Measurements from ENCODE around the gene ZC3H12D.
"Not testable (repeated sequence)": the region's sequence is repeated elsewhere in the genome, so short reads cannot be mapped to it uniquely, and the experiment has no call there.

Gene ZC3H12D

GRCh38 chr6:149500096-149500495 is 15.3 kb upstream of the ZC3H12D start:
- H3K27ac ChIP-seq (ENCODE audit: insufficient read depth, low read depth, low read length, poor library complexity, severe bottlenecking): no peak overlapping the region
- no peaks in the 10 kb centered on the region for H3K27me3 ChIP-seq (ENCODE audit: control insufficient read depth, insufficient read depth, low read length, poor library complexity, severe bottlenecking)
- 100% methylated on average over 1 of the region's 1 CpG for WGBS, 2 experiments
- no peaks in the 10 kb centered on the region for H3K9me3 ChIP-seq (ENCODE audit: control insufficient read depth, low read length)
- H3K4me3 ChIP-seq (ENCODE audit: insufficient read depth, low read depth, low read length): no peak overlapping the region
- no peaks in the 10 kb centered on the region for H3K4me1 ChIP-seq (ENCODE audit: control insufficient read depth, insufficient read depth, low read length)
- no peaks in the 10 kb centered on the region for H3K36me3 ChIP-seq (ENCODE audit: control insufficient read depth, insufficient read depth, low read length)

GRCh38 chr6:149499066-149499465 is 14.3 kb upstream of the ZC3H12D start:
- no peak overlapping the region for H3K27ac ChIP-seq (ENCODE audit: insufficient read depth, low read depth, low read length, poor library complexity, severe bottlenecking)
- no peaks in the 10 kb centered on the region for H3K27me3 ChIP-seq (ENCODE audit: control insufficient read depth, insufficient read depth, low read length, poor library complexity, severe bottlenecking)
- no peaks in the 10 kb centered on the region for H3K36me3 ChIP-seq (ENCODE audit: control insufficient read depth, insufficient read depth, low read length)
- no peaks in the 10 kb centered on the region for H3K4me1 ChIP-seq (ENCODE audit: control insufficient read depth, insufficient read depth, low read length)
- H3K4me3 ChIP-seq (ENCODE audit: insufficient read depth, low read depth, low read length): no peak overlapping the region
- 95 to 98% methylated on average over 3 of the region's 3 CpGs for WGBS, 2 experiments
- no peaks in the 10 kb centered on the region for H3K9me3 ChIP-seq (ENCODE audit: control insufficient read depth, low read length)

- 100% methylated on average over 1 of the region's 2 CpGs; no CpG with 5 or more reads in 1 of the 2 experiments for WGBS, 2 experiments
- no peaks in the 10 kb centered on the region for H3K4me1 ChIP-seq (ENCODE audit: control insufficient read depth, insufficient read depth, low read length)
Observed at GRCh38 chr6:149497365-149497764, 12.6 kb upstream of the ZC3H12D start.

GRCh38 chr6:149496597-149496996 is 11.8 kb upstream of the ZC3H12D start:
- not testable (repeated sequence) for H3K27ac ChIP-seq (ENCODE audit: insufficient read depth, low read depth, low read length, poor library complexity, severe bottlenecking); H3K36me3 ChIP-seq (ENCODE audit: control insufficient read depth, insufficient read depth, low read length); H3K9me3 ChIP-seq (ENCODE audit: control insufficient read depth, low read length); H3K4me3 ChIP-seq (ENCODE audit: insufficient read depth, low read depth, low read length); H3K4me1 ChIP-seq (ENCODE audit: control insufficient read depth, insufficient read depth, low read length); H3K27me3 ChIP-seq (ENCODE audit: control insufficient read depth, insufficient read depth, low read length, poor library complexity, severe bottlenecking)
- WGBS, 2 experiments: 89 to 92% methylated on average over 6 of the region's 6 CpGs

More at GRCh38 chr6:149497365-149497764, 12.6 kb upstream of the ZC3H12D start:
- no peak overlapping the region for H3K4me3 ChIP-seq (ENCODE audit: insufficient read depth, low read depth, low read length)
- no peaks in the 10 kb centered on the region for H3K36me3 ChIP-seq (ENCODE audit: control insufficient read depth, insufficient read depth, low read length)
- H3K27ac ChIP-seq (ENCODE audit: insufficient read depth, low read depth, low read length, poor library complexity, severe bottlenecking): no peak overlapping the region
- no peaks in the 10 kb centered on the region for H3K9me3 ChIP-seq (ENCODE audit: control insufficient read depth, low read length)
- H3K27me3 ChIP-seq (ENCODE audit: control insufficient read depth, insufficient read depth, low read length, poor library complexity, severe bottlenecking): no peaks in the 10 kb centered on the region

- H3K4me1 ChIP-seq (ENCODE audit: control insufficient read depth, insufficient read depth, low read length); H3K4me3 ChIP-seq (ENCODE audit: insufficient read depth, low read depth, low read length); H3K36me3 ChIP-seq (ENCODE audit: control insufficient read depth, insufficient read depth, low read length); H3K27ac ChIP-seq (ENCODE audit: insufficient read depth, low read depth, low read length, poor library complexity, severe bottlenecking); H3K9me3 ChIP-seq (ENCODE audit: control insufficient read depth, low read length); H3K27me3 ChIP-seq (ENCODE audit: control insufficient read depth, insufficient read depth, low read length, poor library complexity, severe bottlenecking): not testable (repeated sequence)
- WGBS, 2 experiments: 93% methylated on average over 11 of the region's 11 CpGs
Observed at GRCh38 chr6:149495349-149496016, 10.7 kb upstream of the ZC3H12D start.

GRCh38 chr6:149494810-149495209 is 10.0 kb upstream of the ZC3H12D start:
- H3K27ac ChIP-seq (ENCODE audit: insufficient read depth, low read depth, low read length, poor library complexity, severe bottlenecking); H3K36me3 ChIP-seq (ENCODE audit: control insufficient read depth, insufficient read depth, low read length); H3K4me3 ChIP-seq (ENCODE audit: insufficient read depth, low read depth, low read length); H3K4me1 ChIP-seq (ENCODE audit: control insufficient read depth, insufficient read depth, low read length); H3K27me3 ChIP-seq (ENCODE audit: control insufficient read depth, insufficient read depth, low read length, poor library complexity, severe bottlenecking); H3K9me3 ChIP-seq (ENCODE audit: control insufficient read depth, low read length): not testable (repeated sequence)
- WGBS, 2 experiments: 93 to 96% methylated on average over 4 of the region's 4 CpGs

GRCh38 chr6:149493761-149494320 is 9.0 kb upstream of the ZC3H12D start:
- WGBS, 2 experiments: 90 to 93% methylated on average over 7 of the region's 7 CpGs
- no peaks in the 10 kb centered on the region for H3K9me3 ChIP-seq (ENCODE audit: control insufficient read depth, low read length)
- H3K27me3 ChIP-seq (ENCODE audit: control insufficient read depth, insufficient read depth, low read length, poor library complexity, severe bottlenecking): no peaks in the 10 kb centered on the region
- no peak overlapping the region for H3K27ac ChIP-seq (ENCODE audit: insufficient read depth, low read depth, low read length, poor library complexity, severe bottlenecking)
- no peaks in the 10 kb centered on the region for H3K36me3 ChIP-seq (ENCODE audit: control insufficient read depth, insufficient read depth, low read length)
- no peaks in the 10 kb centered on the region for H3K4me1 ChIP-seq (ENCODE audit: control insufficient read depth, insufficient read depth, low read length)
- no peak overlapping the region for H3K4me3 ChIP-seq (ENCODE audit: insufficient read depth, low read depth, low read length)

- WGBS, 2 experiments: 88 to 91% methylated on average over 4 of the region's 4 CpGs
- Histone ChIP-seq H3K27ac (ENCODE audit: insufficient read depth, low read depth, low read length, poor library complexity, severe bottlenecking) (no peak overlapping the region), H3K36me3 (ENCODE audit: control insufficient read depth, insufficient read depth, low read length) (no peaks in the 10 kb centered on the region)
Observed at GRCh38 chr6:149492798-149493343, 8.1 kb upstream of the ZC3H12D start.

DNA sequence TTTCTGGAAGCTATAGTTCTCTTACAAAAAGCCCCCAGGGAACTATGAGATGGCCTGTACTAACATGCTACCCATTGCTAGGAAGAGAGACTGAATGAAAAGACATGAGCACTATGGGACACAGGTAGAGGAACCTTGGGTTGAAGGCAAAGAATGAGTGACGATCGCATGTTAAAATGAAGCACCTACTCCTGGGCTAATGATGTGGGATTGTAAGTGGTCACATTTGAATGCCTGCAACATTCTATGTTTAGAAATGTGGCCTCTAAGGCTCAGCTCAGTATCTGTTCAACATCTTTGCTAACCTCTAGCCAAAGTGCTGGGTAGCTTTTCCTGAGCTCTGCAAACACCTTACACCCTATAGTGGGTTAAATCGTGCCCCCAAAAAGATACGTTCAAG is 5.2 kb upstream of the ZC3H12D start:
- no peaks in the 10 kb centered on the region for H3K27me3 ChIP-seq (ENCODE audit: control insufficient read depth, insufficient read depth, low read length, poor library complexity, severe bottlenecking)
- no peaks in the 10 kb centered on the region for H3K9me3 ChIP-seq (ENCODE audit: control insufficient read depth, low read length)
- no peaks in the 10 kb centered on the region for H3K4me1 ChIP-seq (ENCODE audit: control insufficient read depth, insufficient read depth, low read length)
- H3K27ac ChIP-seq (ENCODE audit: insufficient read depth, low read depth, low read length, poor library complexity, severe bottlenecking): no peak overlapping the region
- no peaks in the 10 kb centered on the region for H3K36me3 ChIP-seq (ENCODE audit: control insufficient read depth, insufficient read depth, low read length)
- no peak overlapping the region for H3K4me3 ChIP-seq (ENCODE audit: insufficient read depth, low read depth, low read length)
- 96% methylated on average over 4 of the region's 4 CpGs for WGBS, 2 experiments

More at GRCh38 chr6:149492798-149493343, 8.1 kb upstream of the ZC3H12D start:
- no peaks in the 10 kb centered on the region for H3K27me3 ChIP-seq (ENCODE audit: control insufficient read depth, insufficient read depth, low read length, poor library complexity, severe bottlenecking)
- no peaks in the 10 kb centered on the region for H3K9me3 ChIP-seq (ENCODE audit: control insufficient read depth, low read length)
- no peak overlapping the region for H3K4me3 ChIP-seq (ENCODE audit: insufficient read depth, low read depth, low read length)
- no peaks in the 10 kb centered on the region for H3K4me1 ChIP-seq (ENCODE audit: control insufficient read depth, insufficient read depth, low read length)

GRCh38 chr6:149488815-149489214 is 4.0 kb upstream of the ZC3H12D start:
- 89 to 91% methylated on average over 3 of the region's 3 CpGs for WGBS, 2 experiments
- H3K9me3 ChIP-seq (ENCODE audit: control insufficient read depth, low read length): no peaks in the 10 kb centered on the region

More at GRCh38 chr6:149488815-149489214, 4.0 kb upstream of the ZC3H12D start:
- Histone ChIP-seq H3K27me3 (ENCODE audit: control insufficient read depth, insufficient read depth, low read length, poor library complexity, severe bottlenecking) (no peaks in the 10 kb centered on the region), H3K27ac (ENCODE audit: insufficient read depth, low read depth, low read length, poor library complexity, severe bottlenecking) (no peak overlapping the region), H3K4me3 (ENCODE audit: insufficient read depth, low read depth, low read length) (no peak overlapping the region), H3K4me1 (ENCODE audit: control insufficient read depth, insufficient read depth, low read length) (no peaks in the 10 kb centered on the region), H3K36me3 (ENCODE audit: control insufficient read depth, insufficient read depth, low read length) (no peaks in the 10 kb centered on the region)

Data from ectodermal cell (in vitro differentiated cells).